ENCODE results near the gene LSAMP.
"Not testable (repeated sequence)": the region's sequence is repeated elsewhere in the genome, so short reads cannot be mapped to it uniquely, and the experiment has no call there.

Gene LSAMP

DNA sequence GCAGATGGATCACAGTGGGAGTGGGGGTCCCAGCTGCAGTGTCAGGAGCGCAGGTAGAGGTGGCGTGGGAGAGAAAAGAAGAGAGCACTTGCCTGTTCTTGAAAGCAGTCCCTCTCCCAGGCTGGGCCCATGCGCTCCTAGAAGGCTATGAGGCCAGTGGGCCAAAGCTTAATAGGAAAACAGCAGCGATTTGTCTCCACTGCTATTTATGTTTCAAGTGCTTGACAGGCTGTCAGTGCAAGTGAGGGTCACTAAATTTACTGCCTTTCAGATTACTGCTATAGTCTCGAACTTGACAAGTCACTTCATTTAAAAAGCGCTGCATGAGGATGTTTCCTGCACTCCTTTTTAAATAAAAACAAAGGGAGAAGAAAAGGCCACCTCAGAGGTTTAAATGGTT lies 582.4 kb downstream of the LSAMP start:
- no peak for DNase-seq

- no peak for DNase-seq
Observed at GRCh38 chr3:115862099-115862498, 583.2 kb downstream of the LSAMP start.

- no peak for DNase-seq
Observed at GRCh38 chr3:115861166-115861733, 584.0 kb downstream of the LSAMP start.

DNA sequence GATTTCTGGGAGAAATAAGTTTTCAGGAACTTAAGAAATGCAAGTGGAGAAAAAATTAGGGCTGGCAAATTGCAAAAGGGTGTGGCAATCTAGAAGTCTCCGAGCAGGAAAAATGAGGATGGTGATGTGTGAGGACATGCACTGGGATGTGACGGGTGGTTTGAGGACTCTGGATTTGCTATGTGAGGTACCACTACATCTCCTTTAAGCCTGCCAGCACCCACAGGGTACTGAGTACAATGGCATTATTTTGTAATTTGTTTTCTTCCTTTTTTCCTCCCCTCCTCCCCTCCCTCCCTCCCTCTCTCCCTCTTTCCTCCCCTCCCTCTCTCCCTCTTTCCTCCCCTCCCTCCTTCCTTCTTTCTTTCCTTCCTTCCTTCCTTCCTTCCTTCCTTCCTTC lies 584.5 kb downstream of the LSAMP start:
- DNase-seq = no peak

- no peak for DNase-seq
Observed at GRCh38 chr3:115859002-115859807, 586.1 kb downstream of the LSAMP start.

DNA sequence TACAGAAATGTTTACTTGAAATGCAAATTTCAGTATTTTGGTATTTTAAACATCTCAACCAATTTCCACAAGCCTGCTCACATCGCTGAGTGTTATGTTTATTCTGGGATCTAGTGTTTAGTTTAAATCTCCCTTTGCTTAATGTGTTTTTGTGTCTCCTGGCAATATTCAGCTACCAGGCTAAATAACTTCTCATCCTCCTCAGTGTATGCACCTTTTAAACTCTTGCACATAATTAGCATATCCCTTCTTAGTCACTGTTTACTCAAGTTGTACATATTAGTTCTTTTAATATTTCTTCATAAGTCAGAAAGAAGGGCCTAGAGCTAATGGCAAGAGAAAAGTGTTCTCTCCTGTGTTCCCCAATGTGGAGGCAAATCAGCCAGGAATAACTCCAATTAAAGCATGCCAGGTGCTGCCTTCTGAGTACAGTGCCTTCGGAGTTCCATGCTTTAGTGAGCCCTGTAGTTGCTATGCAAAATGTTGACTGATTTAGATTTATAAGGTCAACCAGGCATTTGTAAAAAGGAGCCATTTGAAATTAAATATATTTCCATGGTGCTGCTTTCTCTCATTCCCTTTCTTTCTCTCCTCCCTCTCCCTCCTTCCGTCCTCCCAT lies 587.7 kb downstream of the LSAMP start:
- no peak for DNase-seq

DNA sequence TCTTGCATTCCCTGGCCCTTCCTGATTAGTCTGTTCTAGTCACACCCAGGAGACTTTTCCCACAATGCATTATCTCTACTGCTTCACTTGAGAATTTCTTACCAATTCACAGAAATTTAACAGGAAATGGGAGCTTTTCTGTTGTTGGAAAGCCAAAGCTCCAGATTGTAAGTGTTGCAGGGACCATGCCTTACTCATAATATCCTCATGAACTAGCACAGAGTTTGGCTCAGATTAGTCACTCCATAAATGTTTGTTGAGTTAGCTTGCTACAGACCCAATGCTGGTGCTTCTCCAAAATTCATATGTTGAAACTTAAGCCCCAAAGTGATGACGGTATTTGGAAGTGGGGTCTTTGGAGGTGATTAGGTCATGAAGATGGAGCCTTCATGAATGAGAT lies 589.4 kb downstream of the LSAMP start:
- DNase-seq = no peak

DNA sequence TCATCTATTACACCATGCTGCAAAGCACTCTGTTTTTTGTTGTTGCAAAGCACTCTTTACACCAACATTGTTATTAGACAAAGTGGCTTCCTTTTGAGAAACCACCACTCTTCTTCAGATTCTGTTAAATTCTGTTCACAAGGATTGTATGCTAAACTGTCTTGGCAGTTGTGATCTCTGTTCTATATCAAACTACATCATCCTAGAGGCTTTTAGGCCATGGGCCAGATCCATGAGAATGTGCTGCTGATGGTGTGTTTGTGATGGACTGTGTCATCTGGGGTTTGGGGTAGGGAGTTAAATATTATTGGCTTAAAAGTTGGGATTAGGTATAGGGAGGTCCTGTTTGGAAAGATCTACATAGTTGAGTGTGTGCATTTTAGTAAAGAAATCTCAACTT lies 592.2 kb downstream of the LSAMP start:
- no peak for DNase-seq

DNA sequence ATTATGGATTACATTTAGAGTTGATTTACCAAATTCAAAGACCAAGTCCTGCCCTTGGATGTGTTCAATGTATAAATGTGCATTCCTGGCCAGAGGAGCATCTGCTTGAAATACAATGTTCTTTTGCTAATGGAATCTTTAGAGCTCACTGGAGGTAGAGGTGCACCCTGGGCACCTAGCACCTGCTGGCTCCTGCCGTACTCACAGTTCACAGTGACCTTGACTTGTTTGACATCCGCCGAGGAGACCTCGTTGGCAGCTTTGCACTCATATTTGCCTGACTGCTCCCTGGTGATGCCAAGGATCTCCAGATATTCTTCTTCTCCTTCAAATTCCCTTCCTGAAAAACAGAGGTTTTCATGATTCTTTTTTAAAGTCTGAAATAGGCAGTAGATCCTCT lies 593.0 kb downstream of the LSAMP start:
- no peak for DNase-seq

- DNase-seq = no peak
Observed at GRCh38 chr3:115851571-115851970, 593.7 kb downstream of the LSAMP start.

DNA sequence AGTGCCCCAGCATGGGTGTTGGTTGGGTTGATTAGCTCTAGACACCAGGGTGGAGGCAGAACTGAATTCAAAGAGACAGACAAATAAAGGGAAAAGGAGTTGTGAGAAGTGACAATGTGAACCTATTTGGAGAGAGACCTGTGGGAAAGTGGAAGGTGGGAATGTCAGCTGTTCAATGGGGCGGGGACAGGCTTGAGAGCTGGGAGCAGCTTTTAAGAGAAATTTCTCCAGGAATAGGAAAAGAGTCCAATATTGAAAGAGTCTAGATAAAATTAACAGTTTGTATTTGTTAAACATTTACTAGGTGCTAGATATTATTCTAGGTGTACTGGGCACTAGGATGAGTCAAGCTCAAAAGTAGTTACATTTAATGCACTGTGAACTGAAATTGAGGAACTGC lies 596.6 kb downstream of the LSAMP start:
- no peak for DNase-seq

DNA sequence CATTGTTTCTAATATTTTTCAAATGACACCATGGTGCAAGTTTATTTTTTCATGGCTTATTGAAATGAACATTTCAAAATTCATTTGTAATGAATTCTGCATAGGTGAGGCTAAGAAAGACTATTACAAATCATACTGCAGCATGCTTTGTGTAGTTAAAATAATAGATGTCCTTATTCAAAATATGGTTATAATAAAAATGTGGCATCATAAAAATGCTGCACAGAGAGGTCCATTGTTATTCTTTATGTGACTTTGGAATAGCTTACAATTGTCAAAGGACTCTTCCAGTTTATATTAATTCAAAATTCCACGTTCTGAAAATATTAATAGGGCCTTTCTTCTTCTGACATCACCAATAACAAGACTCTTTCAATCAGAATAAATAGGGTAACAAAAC lies 599.3 kb downstream of the LSAMP start:
- DNase-seq = no peak

DNA sequence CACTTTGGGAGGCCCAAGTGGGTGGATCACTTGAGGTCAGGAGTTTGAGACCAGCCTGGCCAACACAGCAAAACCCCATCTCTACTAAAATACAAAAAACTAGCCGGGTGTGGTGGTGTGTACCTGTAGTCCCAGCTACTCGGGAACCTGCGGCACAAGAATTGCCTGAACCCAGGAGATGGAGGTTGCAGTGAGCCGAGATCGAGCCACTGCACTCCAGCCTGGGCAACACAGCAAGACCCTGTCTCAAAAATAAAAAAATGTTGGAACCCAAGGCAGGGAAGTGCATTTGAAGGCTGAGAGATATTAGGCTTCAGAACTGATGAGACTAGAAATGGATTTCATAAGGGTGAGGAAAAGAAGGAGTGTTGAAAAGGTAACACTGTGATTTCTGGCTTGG lies 600.6 kb downstream of the LSAMP start:
- DNase-seq = not testable (repeated sequence)

GRCh38 chr3:115843206-115843605 lies 602.1 kb downstream of the LSAMP start:
- DNase-seq = no peak

GRCh38 chr3:115839246-115839645 lies 606.0 kb downstream of the LSAMP start:
- no peak for DNase-seq

DNA sequence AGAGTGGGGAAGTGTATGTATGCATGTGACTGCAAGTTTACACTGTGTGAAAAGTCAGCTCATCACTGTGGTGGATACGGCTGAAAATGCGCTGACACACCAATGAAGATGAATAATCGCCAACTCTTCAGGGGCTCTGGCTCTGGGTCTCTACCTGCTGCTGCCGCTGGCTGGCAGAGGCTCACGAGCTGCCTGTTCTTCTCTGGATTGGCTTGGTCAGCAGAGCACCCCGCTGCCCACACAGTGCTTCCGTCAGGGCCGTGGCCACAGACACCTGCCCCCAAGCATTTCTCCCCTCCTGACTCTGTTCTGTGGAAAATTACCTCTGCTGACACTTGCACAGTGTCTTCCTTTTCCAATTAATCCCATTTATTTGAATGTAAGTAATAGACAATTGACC lies 606.5 kb downstream of the LSAMP start:
- no peak for DNase-seq

- no peak for DNase-seq
Observed at GRCh38 chr3:115836944-115837343, 608.3 kb downstream of the LSAMP start.

DNA sequence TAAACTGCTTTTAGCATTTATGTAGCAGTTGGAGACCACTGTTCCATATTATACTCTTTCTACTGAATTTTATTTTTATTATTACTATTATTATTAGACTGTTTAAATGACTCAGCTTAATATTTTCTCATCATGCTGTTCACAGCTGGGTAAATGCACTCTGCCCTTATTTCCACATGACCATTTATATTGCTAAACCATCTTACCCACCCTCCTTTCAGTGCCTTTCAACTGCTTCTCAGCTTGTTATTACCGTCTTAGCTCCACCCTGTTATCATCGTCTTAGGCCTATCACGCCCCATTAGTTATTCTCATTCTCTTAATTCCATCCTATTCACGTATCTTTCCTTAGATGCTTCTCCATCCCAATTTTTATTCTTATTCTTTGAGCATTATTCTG lies 609.3 kb downstream of the LSAMP start:
- no peak for DNase-seq

DNA sequence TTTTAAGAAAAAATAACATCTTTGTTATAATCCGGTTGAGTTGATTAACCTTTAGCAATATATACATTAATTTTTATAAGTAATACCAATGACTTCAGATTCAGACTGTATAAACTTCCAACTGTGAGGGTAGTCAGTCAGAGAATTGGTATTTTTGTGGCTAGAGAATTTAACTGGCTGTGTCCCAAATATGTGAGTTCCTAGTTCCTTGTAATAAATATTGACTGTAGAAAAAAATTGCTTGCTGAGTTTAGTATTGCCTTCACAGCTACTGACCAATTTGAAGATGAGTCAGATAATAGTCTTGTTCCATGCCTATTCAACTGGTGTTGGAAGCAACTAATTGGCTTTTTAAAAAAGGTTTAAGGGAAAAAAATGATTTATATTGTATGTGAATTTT lies 611.2 kb downstream of the LSAMP start:
- DNase-seq = no peak

DNA sequence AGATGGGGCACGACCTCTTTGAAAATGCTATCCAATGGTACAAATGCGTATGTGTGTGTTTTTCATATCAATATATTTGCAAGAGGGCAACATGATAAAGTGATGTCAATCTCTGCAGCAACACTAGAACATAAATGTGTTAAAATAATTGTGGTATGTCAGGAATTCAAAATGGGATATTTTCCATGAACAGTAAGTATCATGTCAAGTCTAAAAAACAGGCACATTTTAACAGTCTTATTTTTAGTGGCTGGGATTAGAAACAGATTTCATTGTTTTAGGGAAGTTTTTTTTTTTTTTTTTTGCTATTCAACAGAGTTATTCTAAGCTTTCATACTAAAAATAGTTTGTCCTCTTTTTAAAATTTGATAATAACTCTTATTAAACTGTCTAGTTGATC lies 612.2 kb downstream of the LSAMP start:
- no peak for DNase-seq

GRCh38 chr3:115832265-115832664 lies 613.0 kb downstream of the LSAMP start:
- no peak for DNase-seq

DNA sequence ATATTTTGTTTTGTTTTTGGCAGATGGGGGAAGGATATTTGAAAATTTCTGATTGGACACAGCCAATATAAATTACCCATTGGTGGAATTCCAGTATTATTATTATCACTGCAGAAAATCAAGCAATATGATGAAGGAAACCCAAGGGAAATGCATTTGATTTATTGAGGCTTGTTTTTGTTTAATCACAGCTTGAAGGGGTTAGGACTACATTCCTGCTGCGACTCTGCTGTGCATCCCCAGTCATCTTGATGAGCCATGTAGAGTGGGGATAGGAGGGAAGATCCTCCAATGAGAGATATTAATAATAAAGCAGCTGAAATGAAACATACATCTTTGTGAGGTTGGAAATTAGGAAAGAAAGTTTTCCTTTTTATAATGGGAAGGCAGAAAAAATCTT lies 613.4 kb downstream of the LSAMP start:
- DNase-seq = no peak

DNA sequence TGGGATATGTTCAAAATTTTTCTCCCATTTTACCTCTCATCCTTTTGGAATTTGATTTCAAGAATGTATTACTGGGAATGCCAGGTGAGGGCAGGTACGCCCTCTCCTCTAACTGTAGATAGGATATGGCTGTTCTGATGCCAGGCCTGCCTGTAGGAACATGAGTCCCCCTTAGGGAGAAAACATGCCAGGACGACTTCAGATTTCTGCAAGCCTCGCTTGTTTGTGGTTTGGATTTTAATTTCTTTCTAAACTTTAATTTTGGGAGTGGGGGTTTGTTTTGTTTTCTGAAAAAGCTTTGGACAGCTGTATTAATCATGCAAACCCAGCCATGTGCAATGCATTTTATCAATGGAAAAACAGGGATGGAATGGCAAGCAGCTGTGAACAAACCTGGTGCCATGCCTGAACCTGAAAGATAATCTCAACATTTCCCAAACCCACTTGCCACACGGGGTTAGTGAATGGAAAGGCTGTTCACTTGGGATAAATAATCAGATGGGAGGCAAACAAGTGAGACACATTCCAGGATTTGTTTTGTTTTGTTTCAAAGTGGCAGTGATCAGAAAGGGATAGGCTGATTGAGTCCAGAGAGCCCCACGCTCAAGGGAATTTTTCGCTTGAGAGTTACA lies 614.4 kb downstream of the LSAMP start:
- DNase-seq = no peak

- no peak for DNase-seq
Observed at GRCh38 chr3:115828401-115828800, 616.9 kb downstream of the LSAMP start.
